ENCODE results near the gene C15orf39.
"Not testable (repeated sequence)": the region's sequence is repeated elsewhere in the genome, so short reads cannot be mapped to it uniquely, and the experiment has no call there.

C15orf39 gene

GRCh38 chr15:75219507-75219929 lies 17.8 kb downstream of the C15orf39 start:
- not testable (repeated sequence) for H3K27ac ChIP-seq (ENCODE audit: low read depth, low read length); H3K9ac ChIP-seq (ENCODE audit: low read depth in 1 of 2, low read length in 2 of 2); H3K9me3 ChIP-seq (ENCODE audit: control insufficient read depth in 1 of 2, low read length in 2 of 2); H3K4me3 ChIP-seq (ENCODE audit: low read depth in 1 of 2, low read length in 2 of 2); H3K36me3 ChIP-seq (ENCODE audit: control insufficient read depth in 1 of 2, insufficient read depth in 2 of 2, low read length in 2 of 2); H3K4me1 ChIP-seq (ENCODE audit: control insufficient read depth in 1 of 2, insufficient read depth in 2 of 2, low read length in 2 of 2); H3K27me3 ChIP-seq (ENCODE audit: control insufficient read depth in 1 of 2, insufficient read depth in 2 of 2, low read length in 2 of 2)

DNA sequence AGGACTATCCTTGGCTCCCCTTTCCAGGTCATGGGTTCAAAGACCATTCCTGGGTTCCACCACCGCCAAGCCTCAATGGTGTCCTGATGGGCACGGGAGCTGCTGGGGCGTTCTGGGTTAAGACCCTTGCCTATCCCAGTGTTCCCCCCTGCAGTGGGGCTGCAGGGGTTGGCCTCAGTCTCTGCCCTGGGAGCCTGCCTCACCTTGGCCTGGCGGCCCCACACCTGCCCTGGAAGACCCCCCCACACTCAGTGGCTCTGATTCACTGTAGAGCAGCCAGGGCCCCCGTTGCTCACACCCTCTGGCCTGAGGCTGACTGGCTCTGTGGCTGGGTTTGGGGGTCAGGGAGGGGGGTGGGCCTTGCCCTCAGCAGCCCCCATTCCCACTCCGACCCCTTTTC lies 22.0 kb downstream of the C15orf39 start:
- no peak overlapping the region for H3K9ac ChIP-seq (ENCODE audit: low read depth in 1 of 2, low read length in 2 of 2)
- peaks cover 0 to 3% of the 10 kb centered on the region in 2 donors for H3K27me3 ChIP-seq (ENCODE audit: control insufficient read depth in 1 of 2, insufficient read depth in 2 of 2, low read length in 2 of 2)
- no peaks in the 10 kb centered on the region for H3K36me3 ChIP-seq (ENCODE audit: control insufficient read depth in 1 of 2, insufficient read depth in 2 of 2, low read length in 2 of 2)
- H3K9me3 ChIP-seq (ENCODE audit: control insufficient read depth in 1 of 2, low read length in 2 of 2): no peaks in the 10 kb centered on the region
- no peak overlapping the region for H3K4me3 ChIP-seq (ENCODE audit: low read depth in 1 of 2, low read length in 2 of 2)
- H3K27ac ChIP-seq (ENCODE audit: low read depth, low read length): no peak overlapping the region
- H3K4me1 ChIP-seq (ENCODE audit: control insufficient read depth in 1 of 2, insufficient read depth in 2 of 2, low read length in 2 of 2): no peaks in the 10 kb centered on the region

- no peaks in the 10 kb centered on the region for H3K4me1 ChIP-seq (ENCODE audit: control insufficient read depth in 1 of 2, insufficient read depth in 2 of 2, low read length in 2 of 2)
- no peaks in the 10 kb centered on the region for H3K9me3 ChIP-seq (ENCODE audit: control insufficient read depth in 1 of 2, low read length in 2 of 2)
- no peaks in the 10 kb centered on the region for H3K36me3 ChIP-seq (ENCODE audit: control insufficient read depth in 1 of 2, insufficient read depth in 2 of 2, low read length in 2 of 2)
- peaks cover 0 to 3% of the 10 kb centered on the region in 2 donors for H3K27me3 ChIP-seq (ENCODE audit: control insufficient read depth in 1 of 2, insufficient read depth in 2 of 2, low read length in 2 of 2)
- H3K4me3 ChIP-seq (ENCODE audit: low read depth in 1 of 2, low read length in 2 of 2): no peak overlapping the region
- no peak overlapping the region for H3K27ac ChIP-seq (ENCODE audit: low read depth, low read length)
- no peak overlapping the region for H3K9ac ChIP-seq (ENCODE audit: low read depth in 1 of 2, low read length in 2 of 2)
These were observed 22.6 kb downstream of the C15orf39 start for GRCh38 chr15:75224281-75224680.

GRCh38 chr15:75225102-75225836 lies 23.6 kb downstream of the C15orf39 start:
- H3K27ac ChIP-seq (ENCODE audit: low read depth, low read length); H3K9me3 ChIP-seq (ENCODE audit: control insufficient read depth in 1 of 2, low read length in 2 of 2); H3K4me3 ChIP-seq (ENCODE audit: low read depth in 1 of 2, low read length in 2 of 2); H3K27me3 ChIP-seq (ENCODE audit: control insufficient read depth in 1 of 2, insufficient read depth in 2 of 2, low read length in 2 of 2); H3K4me1 ChIP-seq (ENCODE audit: control insufficient read depth in 1 of 2, insufficient read depth in 2 of 2, low read length in 2 of 2); H3K9ac ChIP-seq (ENCODE audit: low read depth in 1 of 2, low read length in 2 of 2); H3K36me3 ChIP-seq (ENCODE audit: control insufficient read depth in 1 of 2, insufficient read depth in 2 of 2, low read length in 2 of 2): not testable (repeated sequence)

GRCh38 chr15:75225951-75226732 lies 24.5 kb downstream of the C15orf39 start:
- no peak overlapping the region for H3K4me3 ChIP-seq (ENCODE audit: low read depth in 1 of 2, low read length in 2 of 2)
- no peaks in the 10 kb centered on the region for H3K9me3 ChIP-seq (ENCODE audit: control insufficient read depth in 1 of 2, low read length in 2 of 2)
- peaks cover 0 to 3% of the 10 kb centered on the region in 2 donors for H3K27me3 ChIP-seq (ENCODE audit: control insufficient read depth in 1 of 2, insufficient read depth in 2 of 2, low read length in 2 of 2)
- H3K36me3 ChIP-seq (ENCODE audit: control insufficient read depth in 1 of 2, insufficient read depth in 2 of 2, low read length in 2 of 2): no peaks in the 10 kb centered on the region
- H3K27ac ChIP-seq (ENCODE audit: low read depth, low read length): no peak overlapping the region
- H3K4me1 ChIP-seq (ENCODE audit: control insufficient read depth in 1 of 2, insufficient read depth in 2 of 2, low read length in 2 of 2): no peaks in the 10 kb centered on the region
- H3K9ac ChIP-seq (ENCODE audit: low read depth in 1 of 2, low read length in 2 of 2): no peak overlapping the region

- not testable (repeated sequence) for H3K27ac ChIP-seq (ENCODE audit: low read depth, low read length); H3K27me3 ChIP-seq (ENCODE audit: control insufficient read depth in 1 of 2, insufficient read depth in 2 of 2, low read length in 2 of 2); H3K36me3 ChIP-seq (ENCODE audit: control insufficient read depth in 1 of 2, insufficient read depth in 2 of 2, low read length in 2 of 2); H3K4me1 ChIP-seq (ENCODE audit: control insufficient read depth in 1 of 2, insufficient read depth in 2 of 2, low read length in 2 of 2); H3K9me3 ChIP-seq (ENCODE audit: control insufficient read depth in 1 of 2, low read length in 2 of 2); H3K4me3 ChIP-seq (ENCODE audit: low read depth in 1 of 2, low read length in 2 of 2); H3K9ac ChIP-seq (ENCODE audit: low read depth in 1 of 2, low read length in 2 of 2)
These were observed 25.4 kb downstream of the C15orf39 start for GRCh38 chr15:75227112-75227511.

GRCh38 chr15:75227663-75228280 lies 26.1 kb downstream of the C15orf39 start:
- peaks cover 3 to 5% of the 10 kb centered on the region in 2 donors for H3K27me3 ChIP-seq (ENCODE audit: control insufficient read depth in 1 of 2, insufficient read depth in 2 of 2, low read length in 2 of 2)
- H3K4me1 ChIP-seq (ENCODE audit: control insufficient read depth in 1 of 2, insufficient read depth in 2 of 2, low read length in 2 of 2): no peaks in the 10 kb centered on the region
- H3K27ac ChIP-seq (ENCODE audit: low read depth, low read length): no peak overlapping the region
- H3K4me3 ChIP-seq (ENCODE audit: low read depth in 1 of 2, low read length in 2 of 2): no peak overlapping the region
- H3K36me3 ChIP-seq (ENCODE audit: control insufficient read depth in 1 of 2, insufficient read depth in 2 of 2, low read length in 2 of 2): no peaks in the 10 kb centered on the region
- no peak overlapping the region for H3K9ac ChIP-seq (ENCODE audit: low read depth in 1 of 2, low read length in 2 of 2)
- H3K9me3 ChIP-seq (ENCODE audit: control insufficient read depth in 1 of 2, low read length in 2 of 2): no peaks in the 10 kb centered on the region

DNA sequence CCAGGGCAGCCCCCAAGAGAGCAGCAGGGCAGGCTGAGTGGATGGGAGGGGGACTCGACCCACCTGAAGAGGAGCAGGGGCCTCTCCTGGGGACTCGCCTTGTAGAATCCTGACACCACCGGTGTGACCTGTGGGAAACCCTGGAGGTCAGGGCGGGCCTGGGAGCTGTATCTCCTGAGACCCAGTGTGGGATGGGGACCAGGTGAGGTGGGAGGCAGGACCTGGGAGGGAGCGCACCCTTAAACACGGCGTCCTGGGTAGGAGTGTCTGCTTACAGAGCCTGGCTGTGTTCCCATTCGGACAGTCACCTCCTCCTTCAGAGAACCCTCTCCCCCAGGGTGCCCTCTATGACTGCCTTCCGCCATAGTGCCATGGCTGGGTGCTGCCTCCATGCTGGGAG lies 27.1 kb downstream of the C15orf39 start:
- Histone ChIP-seq H3K27ac (ENCODE audit: low read depth, low read length) (no peak overlapping the region), H3K4me3 (ENCODE audit: low read depth in 1 of 2, low read length in 2 of 2) (no peak overlapping the region), H3K9ac (ENCODE audit: low read depth in 1 of 2, low read length in 2 of 2) (no peak overlapping the region), H3K9me3 (ENCODE audit: control insufficient read depth in 1 of 2, low read length in 2 of 2) (no peaks in the 10 kb centered on the region), H3K36me3 (ENCODE audit: control insufficient read depth in 1 of 2, insufficient read depth in 2 of 2, low read length in 2 of 2) (no peaks in the 10 kb centered on the region), H3K4me1 (ENCODE audit: control insufficient read depth in 1 of 2, insufficient read depth in 2 of 2, low read length in 2 of 2) (no peaks in the 10 kb centered on the region), H3K27me3 (ENCODE audit: control insufficient read depth in 1 of 2, insufficient read depth in 2 of 2, low read length in 2 of 2) (peaks cover 3 to 5% of the 10 kb centered on the region in 2 donors)

DNA sequence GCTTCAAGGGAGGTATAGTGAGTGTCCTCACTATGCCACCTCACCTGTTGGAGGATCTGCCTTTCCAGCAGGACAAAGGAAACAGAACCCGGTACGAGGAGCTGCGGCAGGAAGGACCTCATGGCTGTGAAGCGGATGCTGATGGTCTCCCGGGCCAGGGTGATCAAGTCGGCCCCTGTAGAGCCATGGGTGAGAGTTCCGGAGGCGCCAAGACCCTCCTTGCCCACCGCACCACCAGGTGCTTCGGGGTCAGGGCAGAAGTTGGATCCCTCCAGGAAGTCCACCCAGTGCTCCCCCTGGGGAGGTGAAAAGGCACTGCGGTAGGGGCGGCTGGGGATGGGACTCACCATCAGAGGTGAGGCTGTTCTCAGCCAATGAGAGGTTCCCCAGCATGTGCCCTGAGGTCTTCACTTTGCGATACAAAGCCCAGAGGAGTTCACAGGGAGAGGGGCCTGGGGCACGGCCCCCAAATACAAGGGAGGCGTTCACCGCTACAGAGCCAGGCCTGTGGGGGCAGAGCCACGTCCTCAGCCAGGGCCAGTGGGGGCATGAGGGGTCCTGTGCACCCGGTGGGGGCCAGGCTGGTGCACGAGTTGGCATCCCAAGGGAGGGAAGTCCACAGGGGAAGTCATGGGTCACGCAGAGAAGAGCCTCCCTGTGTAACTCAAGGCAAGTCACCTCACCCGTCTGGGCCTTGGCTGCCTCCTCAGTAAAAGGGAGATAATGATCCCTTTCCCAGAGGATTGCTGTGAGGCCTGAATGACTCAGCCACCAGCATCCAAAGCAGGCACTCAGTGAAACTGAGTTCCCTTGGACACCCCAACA lies 27.7 kb downstream of the C15orf39 start:
- no peak overlapping the region for H3K4me3 ChIP-seq (ENCODE audit: low read depth in 1 of 2, low read length in 2 of 2)
- H3K27me3 ChIP-seq (ENCODE audit: control insufficient read depth in 1 of 2, insufficient read depth in 2 of 2, low read length in 2 of 2): peaks cover 3 to 5% of the 10 kb centered on the region in 2 donors
- H3K27ac ChIP-seq (ENCODE audit: low read depth, low read length): no peak overlapping the region
- H3K9me3 ChIP-seq (ENCODE audit: control insufficient read depth in 1 of 2, low read length in 2 of 2): no peaks in the 10 kb centered on the region
- H3K36me3 ChIP-seq (ENCODE audit: control insufficient read depth in 1 of 2, insufficient read depth in 2 of 2, low read length in 2 of 2): no peaks in the 10 kb centered on the region
- H3K4me1 ChIP-seq (ENCODE audit: control insufficient read depth in 1 of 2, insufficient read depth in 2 of 2, low read length in 2 of 2): no peaks in the 10 kb centered on the region
- H3K9ac ChIP-seq (ENCODE audit: low read depth in 1 of 2, low read length in 2 of 2): no peak overlapping the region

GRCh38 chr15:75230016-75230343 lies 28.3 kb downstream of the C15orf39 start:
- H3K4me3 ChIP-seq (ENCODE audit: low read depth in 1 of 2, low read length in 2 of 2): no peak overlapping the region
- no peaks in the 10 kb centered on the region for H3K36me3 ChIP-seq (ENCODE audit: control insufficient read depth in 1 of 2, insufficient read depth in 2 of 2, low read length in 2 of 2)
- H3K9ac ChIP-seq (ENCODE audit: low read depth in 1 of 2, low read length in 2 of 2): no peak overlapping the region
- H3K4me1 ChIP-seq (ENCODE audit: control insufficient read depth in 1 of 2, insufficient read depth in 2 of 2, low read length in 2 of 2): no peaks in the 10 kb centered on the region
- H3K9me3 ChIP-seq (ENCODE audit: control insufficient read depth in 1 of 2, low read length in 2 of 2): no peaks in the 10 kb centered on the region
- H3K27me3 ChIP-seq (ENCODE audit: control insufficient read depth in 1 of 2, insufficient read depth in 2 of 2, low read length in 2 of 2): peaks cover 3 to 5% of the 10 kb centered on the region in 2 donors
- H3K27ac ChIP-seq (ENCODE audit: low read depth, low read length): no peak overlapping the region
